ENCODE data around the gene ATP5F1D. TPM values are rescaled to one million over a fixed set of nuclear protein-coding genes. Genes with fewer than 3 reads are reported as not detected.

ATP5F1D gene
- total RNA-seq, 1 experiment from 2014 or later = 179 TPM

DNA sequence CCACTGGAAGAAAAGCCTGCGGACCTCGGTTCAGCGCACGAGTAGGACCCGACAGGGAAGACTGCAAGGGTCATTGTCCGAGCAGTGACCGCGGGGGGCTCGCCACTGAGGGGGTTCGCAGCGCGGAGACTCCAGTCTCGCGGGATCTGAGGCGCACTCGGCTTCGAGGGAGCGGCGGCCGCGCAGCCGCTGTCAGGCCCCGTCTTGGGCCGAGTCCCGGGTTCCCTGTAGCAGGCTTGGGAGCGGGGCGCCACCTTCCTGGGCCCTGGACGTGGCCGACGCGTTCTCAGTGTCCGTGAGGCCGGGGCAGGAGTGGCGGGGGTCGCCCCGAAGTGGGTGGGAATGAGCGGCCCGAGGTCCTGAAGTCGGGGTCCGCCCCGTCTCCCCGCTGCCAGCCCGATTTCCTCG, 33.3 kb downstream of the ATP5F1D start:
- no peak overlapping the region for H2BK12ac ChIP-seq (ENCODE audit: insufficient read length, low read depth, low read length)
- no peak overlapping the region for H3K27ac ChIP-seq (ENCODE audit: insufficient read length, low read depth, low read length)
- H2BK120ac ChIP-seq (ENCODE audit: low read depth, low read length, poor library complexity, severe bottlenecking) = no peak overlapping the region
- no peak overlapping the region for H4K91ac ChIP-seq (ENCODE audit: insufficient read length, low read depth, low read length)
- H3K14ac ChIP-seq (ENCODE audit: insufficient read depth, low read length) = peak overlapping the region; percentile 10; the same call in 1 of the 2 replicates
- H2BK5ac ChIP-seq (ENCODE audit: insufficient read length, low read length) = no peak overlapping the region
- peak; percentile 66 for DNase-seq
- no peak overlapping the region for H3K18ac ChIP-seq (ENCODE audit: insufficient read length, low read depth, low read length)
- no peaks in the 10 kb centered on the region for H3K9me3 ChIP-seq (ENCODE audit: control insufficient read depth, low read depth, low read length)
- TF ChIP-seq, protein P1, sequence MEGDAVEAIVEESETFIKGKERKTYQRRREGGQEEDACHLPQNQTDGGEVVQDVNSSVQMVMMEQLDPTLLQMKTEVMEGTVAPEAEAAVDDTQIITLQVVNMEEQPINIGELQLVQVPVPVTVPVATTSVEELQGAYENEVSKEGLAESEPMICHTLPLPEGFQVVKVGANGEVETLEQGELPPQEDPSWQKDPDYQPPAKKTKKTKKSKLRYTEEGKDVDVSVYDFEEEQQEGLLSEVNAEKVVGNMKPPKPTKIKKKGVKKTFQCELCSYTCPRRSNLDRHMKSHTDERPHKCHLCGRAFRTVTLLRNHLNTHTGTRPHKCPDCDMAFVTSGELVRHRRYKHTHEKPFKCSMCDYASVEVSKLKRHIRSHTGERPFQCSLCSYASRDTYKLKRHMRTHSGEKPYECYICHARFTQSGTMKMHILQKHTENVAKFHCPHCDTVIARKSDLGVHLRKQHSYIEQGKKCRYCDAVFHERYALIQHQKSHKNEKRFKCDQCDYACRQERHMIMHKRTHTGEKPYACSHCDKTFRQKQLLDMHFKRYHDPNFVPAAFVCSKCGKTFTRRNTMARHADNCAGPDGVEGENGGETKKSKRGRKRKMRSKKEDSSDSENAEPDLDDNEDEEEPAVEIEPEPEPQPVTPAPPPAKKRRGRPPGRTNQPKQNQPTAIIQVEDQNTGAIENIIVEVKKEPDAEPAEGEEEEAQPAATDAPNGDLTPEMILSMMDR (conservative IDR thresholded peaks at IDR 0.05) = no peak
- H3K4me3 Mint-ChIP-seq = peak overlapping the region; percentile 62 to 81
- H3K9ac ChIP-seq (ENCODE audit: extremely low read depth, insufficient read length, low read length) = peak overlapping the region; percentile 10
- H2BK15ac ChIP-seq (ENCODE audit: low read depth, low read length) = no peak overlapping the region
- H3K4ac ChIP-seq (ENCODE audit: low read depth, low read length) = no peak overlapping the region
- no peak overlapping the region for H4K8ac ChIP-seq (replicated peaks; ENCODE audit: insufficient read length, low read depth, low read length)
- H3K4me1 Mint-ChIP-seq = peaks cover 38 to 45% of the 10 kb centered on the region in 2 experiments
- H4K20me1 ChIP-seq (ENCODE audit: control insufficient read depth, insufficient read depth, insufficient read length) = no peaks in the 10 kb centered on the region
- H3K36me3 Mint-ChIP-seq (ENCODE audit: insufficient read depth in 1 of 3, low read depth in 3 of 3) = peaks cover 36 to 75% (median 54%) of the 10 kb centered on the region in 3 experiments
- peak overlapping the region; percentile 87 to 99 (median 95); a peak in 4 of 7 replicates for H3K27ac Mint-ChIP-seq
- H2AFZ ChIP-seq (ENCODE audit: low read length) = no peak overlapping the region
- no CpG with 5 or more reads among the region's 44 CpGs for whole genome bisulfite sequencing (ENCODE audit: extremely low coverage, insufficient read length, low lambda C conversion rate)
- no peak overlapping the region for H2BK20ac ChIP-seq (ENCODE audit: low read depth, low read length, poor library complexity, severe bottlenecking)
- H3K27me3 Mint-ChIP-seq (ENCODE audit: low read depth) = no peaks in the 10 kb centered on the region; the same call in 1 of the 2 replicates
- no peak overlapping the region for H2AK5ac ChIP-seq (ENCODE audit: insufficient read length, low read length)
- peaks cover 4% of the 10 kb centered on the region; the same call in 1 of the 2 replicates for H3K79me2 ChIP-seq (ENCODE audit: insufficient read depth, low read length)
- H3K23me2 ChIP-seq (ENCODE audit: insufficient read length, low read depth, low read length, poor library complexity, severe bottlenecking) = peaks cover 13% of the 10 kb centered on the region
- peak overlapping the region; percentile 2 for H3K4me2 ChIP-seq (ENCODE audit: insufficient read depth, insufficient read length, low read length)
- H3K23ac ChIP-seq (ENCODE audit: insufficient read length, low read depth, low read length) = no peak overlapping the region
- no peaks in the 10 kb centered on the region for H3K27me3 ChIP-seq (ENCODE audit: insufficient read depth, low read length)
- H3K9me3 Mint-ChIP-seq = no peaks in the 10 kb centered on the region
- H4K5ac ChIP-seq (ENCODE audit: insufficient read length, low read depth, low read length) = no peak overlapping the region
- H3K56ac ChIP-seq (ENCODE audit: insufficient read length, low read depth, low read length) = no peak overlapping the region
- H3T11ph ChIP-seq (ENCODE audit: low read length) = no peak overlapping the region
- peaks cover 9% of the 10 kb centered on the region for H3K79me1 ChIP-seq (ENCODE audit: insufficient read depth, low read depth, low read length, poor library complexity, severe bottlenecking)
- H3K4me1 ChIP-seq (ENCODE audit: insufficient read depth, low read length) = no peaks in the 10 kb centered on the region

Measured in H9 (cell line).